Mucosa of rectum (tissue), 2 donors: Measurements from ENCODE around the gene OLFM1.
"Not testable (repeated sequence)": the region's sequence is repeated elsewhere in the genome, so short reads cannot be mapped to it uniquely, and the experiment has no call there.

Source experiments
- H3K27ac ChIP-seq, 2 donors: one replicate each; pipeline ENCODE4 v1.7.0; 2013; ENCODE audit warnings: inconsistent platforms in 2 of 2, low read depth in 2 of 2, low read length in 2 of 2
- H3K27me3 ChIP-seq, 2 donors: one replicate each; pipeline ENCODE4 v1.7.0; 2013; ENCODE audit warnings: low read length in 2 of 2; ENCODE audit not compliant: control insufficient read depth in 2 of 2, insufficient read depth in 2 of 2
- H3K36me3 ChIP-seq, 2 donors: one replicate each; pipeline ENCODE4 v1.7.0; 2013; ENCODE audit warnings: low read length in 2 of 2; ENCODE audit not compliant: control insufficient read depth in 2 of 2, insufficient read depth in 2 of 2
- H3K4me1 ChIP-seq, 2 donors: one replicate each; pipeline ENCODE4 v1.7.0; 2013; ENCODE audit warnings: low read length in 2 of 2, mild to moderate bottlenecking in 1 of 2; ENCODE audit not compliant: control insufficient read depth in 2 of 2, insufficient read depth in 2 of 2
- H3K4me3 ChIP-seq, 2 donors: one replicate each; pipeline ENCODE4 v1.7.0; 2013; ENCODE audit warnings: low read length in 2 of 2
- H3K9ac ChIP-seq, 2 donors: one replicate each; pipeline ENCODE4 v1.7.0; 2013; ENCODE audit warnings: low read length in 2 of 2, low read depth in 1 of 2, mild to moderate bottlenecking in 1 of 2
- H3K9me3 ChIP-seq, 2 donors: one replicate each; pipeline ENCODE4 v1.7.0; 2013; ENCODE audit warnings: low read length in 2 of 2; ENCODE audit not compliant: control insufficient read depth in 2 of 2
- donor health status: healthy.
- donor health status: Normal muscosa, but diverticular disease.

Gene OLFM1

DNA sequence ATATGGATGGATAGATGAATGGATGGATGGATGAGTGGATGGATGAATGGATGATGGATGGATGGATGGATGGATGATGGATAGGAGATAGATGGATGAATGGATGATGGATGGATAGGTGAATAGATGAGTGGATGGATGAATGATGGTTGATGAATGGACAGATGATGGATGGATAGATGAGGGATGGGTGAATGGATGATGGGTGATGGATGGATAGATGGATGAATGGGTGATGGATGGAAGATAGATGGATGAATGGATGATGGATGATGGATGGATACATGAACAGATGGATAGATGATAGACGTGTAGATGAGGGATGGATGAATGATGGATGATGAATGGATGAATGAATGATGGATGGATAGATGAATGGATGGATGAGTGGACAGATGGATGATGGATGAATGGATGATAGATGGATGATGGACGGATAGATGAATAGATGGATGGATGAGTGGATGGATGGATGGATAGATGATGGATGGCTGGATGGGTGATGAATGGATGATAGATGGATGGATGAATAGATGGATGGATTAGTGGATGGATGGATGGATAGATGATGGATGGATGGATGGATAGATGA is 53.8 kb downstream of the OLFM1 start:
- H3K9ac ChIP-seq: no peak overlapping the region
- peaks cover 0 to 5% of the 10 kb centered on the region in 2 donors for H3K27me3 ChIP-seq
- H3K4me1 ChIP-seq: no peaks in the 10 kb centered on the region
- H3K36me3 ChIP-seq: no peaks in the 10 kb centered on the region
- H3K4me3 ChIP-seq: no peak overlapping the region
- no peak overlapping the region for H3K27ac ChIP-seq
- no peaks in the 10 kb centered on the region for H3K9me3 ChIP-seq

DNA sequence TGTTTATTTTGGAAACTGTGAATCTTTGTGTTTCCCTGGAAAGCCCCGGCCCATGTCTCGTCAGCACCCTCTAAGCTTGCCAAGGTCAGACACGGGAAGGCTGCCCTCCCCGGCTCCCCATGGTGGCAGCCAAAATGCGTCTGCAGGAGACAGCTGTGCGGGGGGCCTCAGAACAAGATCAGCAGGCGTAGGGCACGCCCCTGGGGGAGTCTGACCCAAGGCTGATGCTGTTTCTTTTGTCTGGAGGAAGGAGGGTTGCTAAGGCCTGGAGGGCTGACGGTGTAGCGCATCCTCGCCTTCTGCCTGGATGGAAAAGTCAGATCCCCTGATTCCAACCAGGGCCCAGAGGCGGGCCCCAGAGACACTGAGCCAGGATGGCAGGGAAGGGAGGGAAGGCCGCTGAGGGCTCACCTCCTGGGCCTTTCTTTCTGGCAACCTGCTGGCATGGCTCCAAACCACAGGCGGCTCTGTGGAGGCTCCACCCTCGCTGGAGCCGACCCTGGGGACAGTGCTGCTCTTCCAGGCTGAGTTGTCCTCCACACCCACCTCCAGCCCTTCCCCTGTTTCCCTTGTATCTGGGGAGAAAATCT is 57.2 kb downstream of the OLFM1 start:
- Histone ChIP-seq H3K9ac (no peak overlapping the region), H3K27ac (no peak overlapping the region), H3K9me3 (no peaks in the 10 kb centered on the region), H3K36me3 (no peaks in the 10 kb centered on the region), H3K4me1 (no peaks in the 10 kb centered on the region), H3K4me3 (no peak overlapping the region), H3K27me3 (peaks cover 0 to 3% of the 10 kb centered on the region in 2 donors)

DNA sequence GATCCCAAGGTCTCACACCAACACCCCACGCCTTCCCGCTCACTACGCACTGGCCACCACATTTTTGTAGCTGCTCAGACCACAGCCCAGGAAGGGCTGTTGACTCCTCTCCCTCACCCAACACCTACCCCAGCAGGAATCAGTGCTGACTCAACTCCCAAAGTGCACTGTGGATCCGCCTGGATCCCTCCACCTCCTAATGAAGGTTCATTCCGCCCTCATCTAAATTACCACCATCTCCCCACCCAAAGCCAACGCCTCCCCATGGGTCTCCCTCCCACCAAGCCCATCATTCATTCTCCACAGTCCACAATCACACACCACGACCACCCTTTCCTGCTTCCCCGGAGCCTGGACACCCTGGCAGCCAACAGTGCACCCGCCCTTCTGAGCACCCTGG is 57.8 kb downstream of the OLFM1 start:
- Histone ChIP-seq H3K4me3 (no peak overlapping the region), H3K9ac (no peak overlapping the region), H3K4me1 (no peaks in the 10 kb centered on the region), H3K27me3 (peaks cover 0 to 3% of the 10 kb centered on the region in 2 donors), H3K36me3 (no peaks in the 10 kb centered on the region), H3K27ac (no peak overlapping the region), H3K9me3 (no peaks in the 10 kb centered on the region)

DNA sequence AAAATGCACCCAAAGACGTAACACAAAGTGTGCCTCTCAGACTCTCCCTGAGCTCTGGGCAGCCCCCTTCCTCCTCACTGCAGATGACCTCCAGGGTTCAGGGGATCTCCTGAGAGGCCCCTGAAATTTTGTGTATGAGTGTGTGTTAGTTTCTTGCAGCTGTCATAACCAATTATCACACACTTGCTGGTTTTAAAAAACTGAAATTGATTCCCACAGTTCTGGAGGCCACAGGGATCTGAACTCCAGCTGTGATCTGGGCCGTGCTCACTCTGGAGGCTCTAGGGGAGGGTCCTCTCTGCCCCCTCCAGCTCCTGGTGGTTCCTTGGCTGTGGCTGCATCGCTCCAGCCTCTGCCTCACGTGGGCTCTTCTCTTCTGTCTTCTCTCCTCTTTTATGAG is 58.8 kb downstream of the OLFM1 start:
- no peak overlapping the region for H3K4me3 ChIP-seq
- no peaks in the 10 kb centered on the region for H3K9me3 ChIP-seq
- H3K4me1 ChIP-seq: no peaks in the 10 kb centered on the region
- H3K27ac ChIP-seq: no peak overlapping the region
- no peaks in the 10 kb centered on the region for H3K36me3 ChIP-seq
- no peak overlapping the region for H3K9ac ChIP-seq
- H3K27me3 ChIP-seq: peaks cover 0 to 3% of the 10 kb centered on the region in 2 donors

DNA sequence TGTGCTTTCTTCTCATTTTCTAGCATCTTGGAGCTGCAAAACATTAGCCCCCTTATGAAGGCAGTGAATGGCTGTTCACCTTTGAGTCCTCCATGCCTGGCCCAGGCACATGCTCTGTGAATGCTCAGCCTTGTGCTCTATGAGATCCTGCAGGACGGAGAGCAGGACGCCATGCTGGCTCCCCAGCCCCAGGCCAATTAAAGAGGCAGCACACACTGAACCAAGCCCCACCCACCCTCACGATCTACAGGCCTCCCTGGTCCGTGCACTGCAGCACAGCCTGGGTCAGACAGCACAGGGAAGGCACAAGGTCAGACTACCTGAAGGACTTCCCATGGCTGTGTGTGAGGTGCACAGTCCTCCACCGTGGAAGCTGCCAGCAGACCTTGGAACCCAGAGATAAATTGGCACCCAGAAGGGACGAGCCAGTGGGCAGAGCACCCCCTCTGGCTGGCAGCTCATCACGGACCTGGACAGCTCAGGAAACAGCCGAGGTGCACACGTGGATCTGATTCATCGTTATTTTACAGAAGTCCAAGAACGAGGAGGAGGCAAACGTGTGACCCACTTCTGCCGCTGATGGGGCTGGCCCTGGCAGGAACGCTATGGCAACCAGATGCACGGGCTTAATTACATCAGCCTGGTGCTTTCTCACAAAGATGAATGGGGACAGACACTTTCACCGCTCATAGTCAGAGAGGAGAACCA is 59.5 kb downstream of the OLFM1 start:
- Histone ChIP-seq H3K9me3 (no peaks in the 10 kb centered on the region), H3K27me3 (peaks cover 0 to 3% of the 10 kb centered on the region in 2 donors), H3K9ac (no peak overlapping the region), H3K4me3 (no peak overlapping the region), H3K36me3 (no peaks in the 10 kb centered on the region), H3K4me1 (no peaks in the 10 kb centered on the region), H3K27ac (no peak overlapping the region)

DNA sequence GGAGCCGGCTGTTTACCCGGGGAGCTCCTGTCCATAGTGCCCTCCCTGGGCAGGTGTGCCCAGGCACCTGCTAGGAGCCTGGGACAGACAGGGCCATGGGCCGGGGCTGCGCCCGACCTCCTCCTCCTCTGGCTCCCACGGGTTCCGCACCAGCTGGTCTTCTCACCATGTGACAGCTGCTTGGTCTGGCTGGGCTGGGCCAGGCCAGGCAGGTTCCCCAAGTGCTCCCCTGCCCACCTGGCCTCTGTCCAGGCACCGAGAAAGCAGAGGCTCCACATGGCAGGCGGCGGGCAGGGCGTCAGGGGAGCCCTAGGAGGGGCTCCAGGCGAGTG is 60.0 kb downstream of the OLFM1 start:
- Histone ChIP-seq H3K36me3 (no peaks in the 10 kb centered on the region), H3K9me3 (no peaks in the 10 kb centered on the region), H3K9ac (no peak overlapping the region), H3K27me3 (peaks cover 0 to 3% of the 10 kb centered on the region in 2 donors), H3K4me1 (no peaks in the 10 kb centered on the region), H3K27ac (no peak overlapping the region), H3K4me3 (no peak overlapping the region)

DNA sequence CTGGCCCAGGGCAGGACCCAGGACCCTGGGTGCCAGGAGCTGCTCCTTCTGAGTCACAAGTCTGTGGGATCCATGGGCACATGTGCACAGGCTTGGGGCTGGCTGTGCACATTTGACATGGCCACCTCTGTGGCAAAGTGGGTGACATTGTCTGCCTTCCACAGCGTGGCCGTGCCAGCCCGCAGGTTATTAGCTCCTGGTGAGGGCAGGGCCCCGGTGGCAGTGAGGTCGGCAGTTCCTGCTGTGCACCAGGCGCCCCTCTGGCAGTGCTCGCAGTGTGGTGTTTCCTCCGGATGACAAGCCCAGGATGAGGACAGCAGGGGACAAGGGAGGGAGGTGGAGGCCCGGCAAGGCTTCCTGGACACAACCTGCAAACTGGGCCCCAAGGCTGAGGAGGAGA is 60.5 kb downstream of the OLFM1 start:
- Histone ChIP-seq H3K27me3 (peaks cover 0 to 3% of the 10 kb centered on the region in 2 donors), H3K9me3 (no peaks in the 10 kb centered on the region), H3K27ac (no peak overlapping the region), H3K4me3 (no peak overlapping the region), H3K4me1 (no peaks in the 10 kb centered on the region), H3K36me3 (no peaks in the 10 kb centered on the region), H3K9ac (no peak overlapping the region)

DNA sequence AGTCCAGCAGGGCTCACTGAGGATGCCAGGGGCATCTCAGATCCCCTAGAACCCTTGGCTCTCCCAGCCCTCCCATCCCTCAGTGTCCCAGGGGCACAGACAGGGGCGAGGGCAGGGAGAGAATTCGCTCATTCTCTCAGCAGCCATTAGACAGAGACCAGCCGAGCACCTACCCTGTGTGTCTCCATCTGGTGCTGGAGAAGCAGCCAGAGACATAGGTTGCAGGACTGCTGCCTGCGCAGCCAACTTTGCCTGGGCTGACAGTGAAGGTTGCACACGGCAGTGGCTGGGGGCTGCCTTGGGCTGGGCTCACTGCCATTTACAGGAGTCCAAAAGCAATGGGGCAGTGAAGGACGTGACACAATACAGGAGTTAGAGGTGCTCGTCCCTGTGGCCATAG is 60.9 kb downstream of the OLFM1 start:
- Histone ChIP-seq H3K4me1 (no peaks in the 10 kb centered on the region), H3K27me3 (peaks cover 0 to 3% of the 10 kb centered on the region in 2 donors), H3K9ac (no peak overlapping the region), H3K4me3 (no peak overlapping the region), H3K9me3 (no peaks in the 10 kb centered on the region), H3K36me3 (no peaks in the 10 kb centered on the region), H3K27ac (no peak overlapping the region)

DNA sequence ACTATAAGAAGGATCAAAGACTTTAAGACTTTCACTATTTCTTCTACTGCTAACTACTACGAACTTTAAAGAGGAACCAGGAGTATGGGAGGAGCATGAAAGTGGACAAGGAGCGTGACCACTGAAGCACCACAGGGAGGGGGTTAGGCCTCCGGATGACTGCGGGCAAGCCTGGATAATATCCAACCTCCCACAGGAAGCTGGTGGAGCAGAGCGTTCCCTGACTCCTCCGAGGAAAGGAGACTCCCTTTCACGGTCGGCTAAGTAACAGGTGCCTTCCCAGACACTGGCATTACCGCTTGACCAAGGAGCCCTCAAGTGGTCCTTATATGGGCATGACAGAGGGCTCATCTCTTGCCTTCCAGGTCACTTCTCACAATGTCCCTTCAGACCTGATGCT is 62.4 kb downstream of the OLFM1 start:
- H3K27me3 ChIP-seq, H3K4me3 ChIP-seq, H3K27ac ChIP-seq, H3K36me3 ChIP-seq, H3K9me3 ChIP-seq, H3K9ac ChIP-seq, H3K4me1 ChIP-seq: not testable (repeated sequence)

DNA sequence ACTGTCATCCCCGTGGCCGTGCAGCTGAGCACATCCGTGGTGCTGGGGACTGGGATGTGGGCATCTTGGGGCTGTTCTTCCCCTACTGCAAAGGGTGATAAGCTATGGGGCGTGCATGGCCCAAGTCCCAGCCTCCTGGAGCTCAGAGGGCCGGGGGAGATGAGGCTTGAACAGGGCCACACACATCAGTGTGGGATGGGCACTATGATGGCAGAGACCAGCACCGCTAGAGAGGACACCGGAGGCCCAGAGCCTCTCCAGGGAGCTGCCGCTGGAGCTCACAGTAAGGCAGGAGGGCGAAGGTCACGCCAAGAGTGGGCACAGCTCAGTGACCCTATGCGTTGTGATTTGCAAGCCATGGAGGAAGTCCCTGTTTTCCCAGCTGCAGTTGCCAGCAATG is 63.5 kb downstream of the OLFM1 start:
- Histone ChIP-seq H3K4me3 (no peak overlapping the region), H3K9ac (no peak overlapping the region), H3K9me3 (no peaks in the 10 kb centered on the region), H3K27ac (no peak overlapping the region), H3K4me1 (no peaks in the 10 kb centered on the region), H3K36me3 (no peaks in the 10 kb centered on the region), H3K27me3 (peaks cover 0 to 2% of the 10 kb centered on the region in 2 donors)
